A673 (cell line): Measurements from ENCODE around the gene GSTM1. TPM values are rescaled to one million over a fixed set of nuclear protein-coding genes. Genes with fewer than 3 reads are reported as not detected.

Experiments
- BruUV-seq: library from RNA; stranded (reverse); fragments of 400-500 nt; replicated peaks from 2 replicates; lab custom pipeline; 2021; lab: Mats Ljungman, UMichigan
- CTCF ChIA-PET: fragments of 300-600 bp; sonication (Branson Sonifier 250); formaldehyde crosslinking; loops from one replicate; lab custom pipeline; 2022; ENCODE audit warnings: antibody characterized with exemption; lab: Charles Lee
- POLR2A ChIA-PET: fragments of 300-600 bp; sonication (Branson Sonifier 250); formaldehyde crosslinking; loops from one replicate; lab custom pipeline; 2022; ENCODE audit warnings: antibody characterized with exemption; ENCODE audit not compliant: low non-redundant PET; lab: Charles Lee
- DNase-seq: peaks from one replicate; pipeline ENCODE4 v3.0.0-alpha.2; 2015; ENCODE audit warnings: low spot score
- H3K27ac ChIP-seq: fragments of 200-600 bp; sonication (generic); 2 replicates; pipeline ENCODE4 v1.5.1; 2016; ENCODE audit warnings: mixed run types, low read depth, mild to moderate bottlenecking, mixed read lengths, antibody characterized with exemption, low read length; ENCODE audit not compliant: poor library complexity, severe bottlenecking
- H3K27me3 ChIP-seq: fragments of 200-600 bp; sonication (generic); replicated peaks from 2 replicates; pipeline ENCODE4 v1.6.1; 2017; ENCODE audit warnings: mixed run types, low read depth, mild to moderate bottlenecking, mixed read lengths, antibody characterized with exemption, low read length; ENCODE audit not compliant: insufficient read depth, poor library complexity
- H3K36me3 ChIP-seq: fragments of 200-600 bp; sonication (generic); 2 replicates; pipeline ENCODE4 v1.6.1; 2016; ENCODE audit warnings: mixed run types, mild to moderate bottlenecking, mixed read lengths, antibody characterized with exemption, low read length; ENCODE audit not compliant: insufficient read depth, poor library complexity, severe bottlenecking
- H3K4me1 ChIP-seq: fragments of 200-600 bp; sonication (generic); 2 replicates; pipeline ENCODE4 v1.6.1; 2017; ENCODE audit warnings: mixed run types, mild to moderate bottlenecking, mixed read lengths, antibody characterized with exemption, low read length; ENCODE audit not compliant: insufficient read depth, poor library complexity, severe bottlenecking
- H3K4me3 ChIP-seq: fragments of 200-600 bp; sonication (generic); 2 replicates; pipeline ENCODE4 v1.5.1; 2016; ENCODE audit warnings: low read depth, mixed run types, mild to moderate bottlenecking, mixed read lengths, low read length; ENCODE audit not compliant: poor library complexity, severe bottlenecking
- H3K9me3 ChIP-seq: fragments of 200-600 bp; sonication (generic); 2 replicates; pipeline ENCODE4 v1.6.1; 2016; ENCODE audit warnings: mixed run types, low read depth, mild to moderate bottlenecking, mixed read lengths, antibody characterized with exemption, low read length; ENCODE audit not compliant: poor library complexity, severe bottlenecking
- CTCF ChIP-seq: fragments of 300-800, 200-600 bp; sonication (generic); conservative IDR thresholded peaks from 2 replicates; pipeline ENCODE4 v1.5.1; 2017; ENCODE audit warnings: low read depth, mild to moderate bottlenecking, antibody characterized with exemption, low read length, moderate library complexity, mixed read lengths
- EZH2 ChIP-seq: fragments of 200-600 bp; sonication (generic); IDR thresholded peaks from 2 replicates; pipeline ENCODE4 v1.6.1; 2017; ENCODE audit warnings: borderline replicate concordance, low read depth, mild to moderate bottlenecking, mixed read lengths, antibody characterized with exemption, low read length; ENCODE audit not compliant: poor library complexity, severe bottlenecking
- intact Hi-C: fragments of 100-400 bp; cut with micrococcal nuclease; formaldehyde crosslinking; loops from one replicate; pipeline ENCODE4 v1.10.0; 2022; ENCODE audit not compliant: unreplicated experiment
- total RNA-seq: library from RNA; stranded (reverse); gene quantifications from 2 replicates; pipeline ENCODE4 v1.2.3, GENCODE V29; 2021

GSTM1 gene
- total RNA-seq, 1 experiment from 2014 or later: 166 TPM

GRCh38 chr1:109642626-109643025 lies 45.0 kb upstream of the GSTM1 start:
- ChIA-PET POLR2A (no interaction called here), CTCF (no interaction called here)
- BruUV-seq: no TSS peak
- Histone ChIP-seq H3K9me3 (no peaks in the 10 kb centered on the region), H3K4me1 (peaks cover 14% of the 10 kb centered on the region), H3K4me3 (no peak overlapping the region), H3K27me3 (no peaks in the 10 kb centered on the region), H3K36me3 (no peaks in the 10 kb centered on the region), H3K27ac (no peak overlapping the region)
- no peak for TF ChIP-seq CTCF
- TF ChIP-seq EZH2: no peak
- no peak for DNase-seq
- intact Hi-C loops: loop anchor here (5.0 kb wide), 3 partner anchors 95 to 345 kb away; partner anchors contain the start of gene GNAI3

GRCh38 chr1:109643385-109644230 lies 44.0 kb upstream of the GSTM1 start:
- POLR2A ChIA-PET: no interaction called here
- H3K4me3 ChIP-seq: no peak overlapping the region
- no peaks in the 10 kb centered on the region for H3K9me3 ChIP-seq
- peaks cover 14% of the 10 kb centered on the region for H3K4me1 ChIP-seq
- H3K27me3 ChIP-seq: no peaks in the 10 kb centered on the region
- no peaks in the 10 kb centered on the region for H3K36me3 ChIP-seq
- BruUV-seq: no TSS peak
- intact Hi-C loops: loop anchor here (5.0 kb wide), 3 partner anchors 96 to 344 kb away; partner anchors contain the start of gene GNAI3
- H3K27ac ChIP-seq: peak overlapping the region; percentile 40
- CTCF ChIA-PET: interaction anchor here (0.7 kb wide), 1 partner anchor 24 kb away, joined by 4 read pairs; the partner anchor contains the start of gene GSTM2
- TF ChIP-seq CTCF (peak; percentile 94), EZH2 (no peak)
- peak; percentile 85 for DNase-seq

- POLR2A ChIA-PET: no interaction called here
- no peak for DNase-seq
- intact Hi-C loops: loop anchor here (5.0 kb wide), 3 partner anchors 97 to 343 kb away; partner anchors contain the start of gene GNAI3
These were observed 42.9 kb upstream of the GSTM1 start for GRCh38 chr1:109644670-109645069.

More at GRCh38 chr1:109644670-109645069, 42.9 kb upstream of the GSTM1 start:
- Histone ChIP-seq H3K27me3 (no peaks in the 10 kb centered on the region), H3K4me1 (peaks cover 25% of the 10 kb centered on the region), H3K36me3 (no peaks in the 10 kb centered on the region), H3K27ac (no peak overlapping the region), H3K4me3 (no peak overlapping the region), H3K9me3 (no peaks in the 10 kb centered on the region)
- no peak for TF ChIP-seq EZH2
- no peak for TF ChIP-seq CTCF
- no TSS peak for BruUV-seq
- CTCF ChIA-PET: no interaction called here
